Stimulated activated CD8-positive, alpha-beta memory T cell treated with anti-CD3 and anti-CD28 coated beads, Interleukin-12 subunit alpha, Interleukin-12 subunit beta, amount 100 ng/mL, for 1 hour (primary cell): ENCODE measurements around the gene TTC33.

Experiments
- DNase-seq: peaks from one replicate; pipeline ENCODE4 v3.0.0-alpha.2; 2020; ENCODE audit warnings: low read depth

Gene TTC33

DNA sequence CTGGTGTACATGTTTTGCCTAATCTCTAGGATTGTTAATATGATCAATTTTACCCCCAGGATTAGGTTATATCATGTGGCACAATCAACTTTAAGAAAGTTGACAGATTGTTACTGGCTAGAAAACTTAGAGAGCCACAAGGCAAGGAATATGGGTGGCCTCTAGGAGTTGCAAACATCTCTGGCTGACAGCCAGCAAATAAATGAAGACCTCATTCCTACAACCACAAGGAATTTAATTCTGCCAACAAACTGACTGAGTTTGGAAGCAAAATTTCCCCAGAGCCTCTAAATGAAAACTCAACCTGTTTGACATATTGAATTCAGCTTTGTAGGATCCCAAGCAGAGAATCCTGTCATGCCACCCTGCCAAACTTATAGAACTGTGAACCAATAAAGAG, 272.4 kb downstream of the TTC33 start:
- DNase-seq = no peak

DNA sequence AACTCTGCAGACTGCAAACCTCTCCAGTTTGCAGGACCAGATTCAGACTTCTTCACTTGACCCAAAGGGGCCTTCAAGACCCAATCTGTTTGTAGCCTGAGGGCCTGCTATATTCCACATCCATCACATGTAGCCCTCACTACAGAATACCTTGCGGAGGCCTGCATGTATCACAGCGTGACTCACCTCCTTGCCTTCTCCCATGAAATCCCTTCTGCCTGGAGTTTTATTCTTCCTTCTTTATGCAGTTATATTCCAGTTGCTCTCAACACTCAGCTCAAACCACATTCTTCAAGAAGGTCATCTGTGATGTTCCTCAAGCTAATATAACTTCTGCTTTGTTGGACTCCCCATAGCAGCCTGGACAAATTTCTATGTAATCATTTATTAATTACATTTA, 274.5 kb downstream of the TTC33 start:
- DNase-seq = no peak

DNA sequence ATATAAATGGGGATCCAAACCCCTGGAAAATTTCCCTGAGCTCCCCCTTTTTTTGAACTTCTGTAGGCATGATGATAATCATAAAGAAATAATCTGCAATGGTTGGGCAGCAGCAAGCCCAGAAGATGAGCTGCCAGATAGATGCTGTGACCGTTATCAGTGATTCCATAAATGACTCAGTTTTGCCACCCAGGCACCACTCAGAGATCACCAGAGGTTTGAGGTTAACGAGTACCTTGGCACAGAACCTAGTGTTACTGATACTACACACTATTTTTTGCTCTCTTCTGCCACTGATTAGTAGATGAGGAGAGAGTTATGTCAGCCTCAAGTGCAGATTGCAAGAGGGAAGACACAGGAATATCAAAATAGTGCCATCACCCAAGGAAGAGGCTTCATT, 275.4 kb downstream of the TTC33 start:
- DNase-seq = peak; percentile 20

DNA sequence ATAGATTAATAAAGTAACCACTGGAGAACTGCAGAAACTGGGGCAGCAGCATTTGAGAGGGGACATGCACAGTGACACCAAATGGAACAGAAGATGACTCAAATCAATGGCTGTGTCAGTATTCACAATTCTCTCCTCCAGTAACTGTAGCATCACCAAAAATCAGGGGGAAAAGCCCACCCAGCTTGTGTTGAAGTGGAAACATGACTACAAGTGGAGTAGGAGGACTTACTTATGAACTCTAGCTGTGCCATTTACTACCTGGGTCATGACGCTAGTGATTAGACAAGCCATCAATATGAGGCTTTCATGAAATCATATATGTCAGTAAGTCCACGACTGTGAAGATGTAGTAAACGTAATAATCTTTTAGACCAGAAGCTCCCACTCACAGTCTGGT, 275.8 kb downstream of the TTC33 start:
- DNase-seq = no peak

DNA sequence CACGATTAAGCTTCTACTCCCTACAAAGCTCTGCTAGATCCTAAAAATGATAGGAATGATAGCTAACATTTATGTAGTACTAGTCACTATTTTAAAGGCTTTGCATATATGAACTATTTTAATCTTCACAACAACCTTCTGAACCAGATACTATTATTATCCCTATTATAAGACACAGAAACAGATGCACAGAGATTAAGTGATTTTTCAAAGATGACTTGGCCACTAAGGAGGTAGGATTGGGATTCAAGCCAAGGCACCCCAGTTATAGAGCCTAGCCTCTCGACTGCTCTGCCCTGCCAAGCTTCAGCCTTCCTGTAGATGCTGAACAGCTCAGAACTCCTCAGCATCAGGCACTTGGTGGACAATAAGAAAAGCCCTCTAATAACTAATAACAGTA, 277.0 kb downstream of the TTC33 start:
- DNase-seq = no peak

DNA sequence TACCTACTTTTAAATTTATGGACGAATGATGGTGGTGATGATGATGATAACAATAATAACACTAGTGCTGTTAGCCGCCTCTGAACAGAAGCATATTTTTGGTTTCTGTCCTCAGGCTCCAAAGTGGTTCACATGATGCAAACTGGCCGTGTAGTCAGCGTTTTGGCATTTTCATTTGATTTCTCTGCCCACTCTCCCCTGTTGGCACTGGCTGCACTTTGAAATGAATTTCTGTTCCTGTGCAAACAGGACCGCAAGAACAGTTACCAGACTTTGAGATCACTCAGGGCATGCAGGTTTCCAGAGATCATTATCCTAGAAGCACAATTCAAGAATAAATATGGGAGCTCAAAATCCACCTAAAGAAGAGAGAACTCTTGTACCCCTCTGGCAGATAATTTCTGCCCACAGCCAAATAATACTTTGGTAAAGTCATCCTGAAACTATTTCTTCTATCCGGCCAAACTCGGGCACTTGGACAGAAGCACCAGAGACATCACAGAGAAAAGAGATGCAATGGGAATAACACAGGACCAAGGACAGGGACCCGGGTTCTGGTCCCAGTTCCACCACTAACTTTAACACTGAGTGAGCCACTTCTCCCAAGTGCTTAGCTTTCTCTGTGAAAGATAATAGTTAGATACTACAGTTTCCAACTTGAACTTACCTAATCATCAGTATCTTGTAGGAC, 277.8 kb downstream of the TTC33 start:
- DNase-seq = no peak

DNA sequence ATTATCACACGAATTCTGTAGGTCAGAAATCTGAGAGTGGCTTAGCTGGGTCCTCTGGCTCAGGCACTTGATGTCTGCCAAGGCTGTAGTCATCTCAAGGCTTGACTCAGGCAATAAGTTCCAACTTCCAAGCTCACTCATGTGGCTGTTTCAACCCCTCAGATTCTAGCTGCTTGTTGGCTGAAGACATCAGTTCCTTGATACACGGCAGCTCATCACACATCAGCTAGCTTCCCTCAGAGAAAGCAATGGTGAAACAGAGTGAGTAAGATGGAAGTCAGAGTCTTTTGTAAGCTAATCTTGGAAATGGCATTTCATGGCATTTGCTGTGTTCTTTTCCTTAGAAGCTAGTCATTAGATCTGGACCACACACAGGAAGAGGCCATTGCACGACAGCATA, 280.2 kb downstream of the TTC33 start:
- DNase-seq = no peak

DNA sequence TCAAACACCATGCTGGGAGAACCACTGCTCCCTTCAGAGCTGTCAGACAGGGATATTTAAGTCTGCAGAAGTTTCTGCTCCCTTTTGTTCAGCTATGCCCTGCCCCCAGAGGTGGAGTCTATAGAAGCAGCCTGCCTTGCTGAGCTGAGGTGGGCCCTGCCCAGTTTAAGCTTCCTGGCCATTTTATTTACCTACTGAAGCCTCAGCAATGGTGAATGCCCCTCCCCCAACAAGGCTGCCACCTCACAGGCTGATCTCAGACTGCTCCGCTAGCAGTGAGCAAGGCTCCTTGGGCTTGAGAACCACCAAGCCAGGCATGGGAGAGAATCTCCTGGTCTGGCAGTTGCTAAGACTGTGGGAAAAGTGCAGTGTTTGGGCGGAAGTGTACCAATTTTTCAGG, 281.5 kb downstream of the TTC33 start:
- no peak for DNase-seq

DNA sequence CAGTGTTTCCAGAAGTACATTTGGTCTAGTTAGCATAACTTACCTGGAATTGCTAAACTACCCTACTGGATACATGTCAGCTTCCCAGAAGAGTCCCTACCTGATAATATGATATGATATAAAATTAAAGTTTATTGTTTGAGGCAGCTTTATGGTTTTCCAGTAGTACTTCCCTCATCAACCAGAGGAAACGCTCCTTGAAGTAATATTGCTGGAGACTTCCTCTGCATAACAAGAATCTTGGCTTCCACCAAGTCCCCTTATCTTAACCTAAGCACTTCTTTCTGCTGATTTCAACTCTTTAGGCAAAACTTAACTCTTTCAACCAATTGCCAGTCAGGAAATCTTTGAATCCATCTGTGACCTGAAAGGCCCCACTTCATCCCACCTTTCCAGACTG, 290.3 kb downstream of the TTC33 start:
- DNase-seq = no peak

DNA sequence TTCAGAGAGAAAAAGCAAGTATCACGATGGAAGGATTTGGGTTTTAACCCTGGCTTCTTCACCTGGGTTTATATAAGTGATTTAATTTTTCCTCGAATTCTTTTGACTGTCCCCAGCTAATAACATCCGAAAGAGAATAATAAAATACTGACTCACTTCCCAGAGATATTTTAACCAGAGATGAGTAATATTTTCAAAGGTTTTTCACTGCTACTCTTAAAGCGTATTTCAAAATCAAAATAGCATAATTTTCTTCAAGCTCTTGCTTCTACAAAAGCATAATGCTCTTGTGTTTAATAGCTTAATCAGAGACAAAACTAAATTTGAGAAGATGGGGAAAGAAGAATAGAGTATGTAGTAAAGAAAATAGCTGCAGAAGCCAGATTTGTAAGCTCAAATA, 291.2 kb downstream of the TTC33 start:
- DNase-seq = no peak
